ENCODE measurements around the gene PPP2R2C.

The PPP2R2C gene

DNA sequence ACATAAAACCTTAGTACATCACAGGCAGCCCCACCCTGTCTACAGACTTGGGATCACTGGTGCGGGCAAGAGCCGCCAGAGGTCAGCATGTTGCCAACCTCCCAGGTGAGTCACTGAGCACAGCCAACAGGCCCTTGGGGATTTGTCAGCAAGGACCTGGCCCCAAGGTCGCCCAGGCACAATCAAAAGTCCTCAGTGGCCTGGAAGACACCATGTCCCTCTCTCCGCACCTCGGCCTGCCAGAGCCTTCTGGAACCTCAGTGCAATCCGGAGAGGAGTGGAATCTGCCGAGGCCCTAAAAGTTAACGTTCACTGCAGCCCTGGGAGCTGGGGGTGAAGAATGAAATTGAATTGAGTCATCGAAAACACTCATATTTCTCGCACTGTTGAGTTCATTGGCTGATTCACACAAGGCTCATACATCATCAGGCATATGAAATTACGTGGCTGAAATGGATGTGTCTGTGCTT, 128.4 kb downstream of the PPP2R2C start (continued):
- TF ChIP-seq, protein P1, sequence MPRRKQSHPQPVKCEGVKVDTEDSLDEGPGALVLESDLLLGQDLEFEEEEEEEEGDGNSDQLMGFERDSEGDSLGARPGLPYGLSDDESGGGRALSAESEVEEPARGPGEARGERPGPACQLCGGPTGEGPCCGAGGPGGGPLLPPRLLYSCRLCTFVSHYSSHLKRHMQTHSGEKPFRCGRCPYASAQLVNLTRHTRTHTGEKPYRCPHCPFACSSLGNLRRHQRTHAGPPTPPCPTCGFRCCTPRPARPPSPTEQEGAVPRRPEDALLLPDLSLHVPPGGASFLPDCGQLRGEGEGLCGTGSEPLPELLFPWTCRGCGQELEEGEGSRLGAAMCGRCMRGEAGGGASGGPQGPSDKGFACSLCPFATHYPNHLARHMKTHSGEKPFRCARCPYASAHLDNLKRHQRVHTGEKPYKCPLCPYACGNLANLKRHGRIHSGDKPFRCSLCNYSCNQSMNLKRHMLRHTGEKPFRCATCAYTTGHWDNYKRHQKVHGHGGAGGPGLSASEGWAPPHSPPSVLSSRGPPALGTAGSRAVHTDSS (tag by site-specific recombination; IDR thresholded peaks at IDR 0.05): no peak
- TF ChIP-seq ZNF785 (tag by site-specific recombination; IDR thresholded peaks at IDR 0.05) (no peak), EGR2 (tag by site-specific recombination; IDR thresholded peaks at IDR 0.05; ENCODE audit: low read depth) (no peak), IKZF3 (tag by site-specific recombination; IDR thresholded peaks at IDR 0.05) (no peak), ZNF558 (tag by site-specific recombination; IDR thresholded peaks at IDR 0.05) (no peak)
- TF ChIP-seq, protein P2, sequence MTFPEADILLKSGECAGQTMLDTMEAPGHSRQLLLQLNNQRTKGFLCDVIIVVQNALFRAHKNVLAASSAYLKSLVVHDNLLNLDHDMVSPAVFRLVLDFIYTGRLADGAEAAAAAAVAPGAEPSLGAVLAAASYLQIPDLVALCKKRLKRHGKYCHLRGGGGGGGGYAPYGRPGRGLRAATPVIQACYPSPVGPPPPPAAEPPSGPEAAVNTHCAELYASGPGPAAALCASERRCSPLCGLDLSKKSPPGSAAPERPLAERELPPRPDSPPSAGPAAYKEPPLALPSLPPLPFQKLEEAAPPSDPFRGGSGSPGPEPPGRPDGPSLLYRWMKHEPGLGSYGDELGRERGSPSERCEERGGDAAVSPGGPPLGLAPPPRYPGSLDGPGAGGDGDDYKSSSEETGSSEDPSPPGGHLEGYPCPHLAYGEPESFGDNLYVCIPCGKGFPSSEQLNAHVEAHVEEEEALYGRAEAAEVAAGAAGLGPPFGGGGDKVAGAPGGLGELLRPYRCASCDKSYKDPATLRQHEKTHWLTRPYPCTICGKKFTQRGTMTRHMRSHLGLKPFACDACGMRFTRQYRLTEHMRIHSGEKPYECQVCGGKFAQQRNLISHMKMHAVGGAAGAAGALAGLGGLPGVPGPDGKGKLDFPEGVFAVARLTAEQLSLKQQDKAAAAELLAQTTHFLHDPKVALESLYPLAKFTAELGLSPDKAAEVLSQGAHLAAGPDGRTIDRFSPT (tag by site-specific recombination; IDR thresholded peaks at IDR 0.05): peak; percentile 51; the same call in 1 of the 2 replicates
- TF ChIP-seq, protein P3, sequence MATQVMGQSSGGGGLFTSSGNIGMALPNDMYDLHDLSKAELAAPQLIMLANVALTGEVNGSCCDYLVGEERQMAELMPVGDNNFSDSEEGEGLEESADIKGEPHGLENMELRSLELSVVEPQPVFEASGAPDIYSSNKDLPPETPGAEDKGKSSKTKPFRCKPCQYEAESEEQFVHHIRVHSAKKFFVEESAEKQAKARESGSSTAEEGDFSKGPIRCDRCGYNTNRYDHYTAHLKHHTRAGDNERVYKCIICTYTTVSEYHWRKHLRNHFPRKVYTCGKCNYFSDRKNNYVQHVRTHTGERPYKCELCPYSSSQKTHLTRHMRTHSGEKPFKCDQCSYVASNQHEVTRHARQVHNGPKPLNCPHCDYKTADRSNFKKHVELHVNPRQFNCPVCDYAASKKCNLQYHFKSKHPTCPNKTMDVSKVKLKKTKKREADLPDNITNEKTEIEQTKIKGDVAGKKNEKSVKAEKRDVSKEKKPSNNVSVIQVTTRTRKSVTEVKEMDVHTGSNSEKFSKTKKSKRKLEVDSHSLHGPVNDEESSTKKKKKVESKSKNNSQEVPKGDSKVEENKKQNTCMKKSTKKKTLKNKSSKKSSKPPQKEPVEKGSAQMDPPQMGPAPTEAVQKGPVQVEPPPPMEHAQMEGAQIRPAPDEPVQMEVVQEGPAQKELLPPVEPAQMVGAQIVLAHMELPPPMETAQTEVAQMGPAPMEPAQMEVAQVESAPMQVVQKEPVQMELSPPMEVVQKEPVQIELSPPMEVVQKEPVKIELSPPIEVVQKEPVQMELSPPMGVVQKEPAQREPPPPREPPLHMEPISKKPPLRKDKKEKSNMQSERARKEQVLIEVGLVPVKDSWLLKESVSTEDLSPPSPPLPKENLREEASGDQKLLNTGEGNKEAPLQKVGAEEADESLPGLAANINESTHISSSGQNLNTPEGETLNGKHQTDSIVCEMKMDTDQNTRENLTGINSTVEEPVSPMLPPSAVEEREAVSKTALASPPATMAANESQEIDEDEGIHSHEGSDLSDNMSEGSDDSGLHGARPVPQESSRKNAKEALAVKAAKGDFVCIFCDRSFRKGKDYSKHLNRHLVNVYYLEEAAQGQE (tag by site-specific recombination; IDR thresholded peaks at IDR 0.05): no peak
- TF ChIP-seq, protein P4, sequence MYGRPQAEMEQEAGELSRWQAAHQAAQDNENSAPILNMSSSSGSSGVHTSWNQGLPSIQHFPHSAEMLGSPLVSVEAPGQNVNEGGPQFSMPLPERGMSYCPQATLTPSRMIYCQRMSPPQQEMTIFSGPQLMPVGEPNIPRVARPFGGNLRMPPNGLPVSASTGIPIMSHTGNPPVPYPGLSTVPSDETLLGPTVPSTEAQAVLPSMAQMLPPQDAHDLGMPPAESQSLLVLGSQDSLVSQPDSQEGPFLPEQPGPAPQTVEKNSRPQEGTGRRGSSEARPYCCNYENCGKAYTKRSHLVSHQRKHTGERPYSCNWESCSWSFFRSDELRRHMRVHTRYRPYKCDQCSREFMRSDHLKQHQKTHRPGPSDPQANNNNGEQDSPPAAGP (tag by site-specific recombination; IDR thresholded peaks at IDR 0.05): 0 out of 2 replicates have a peak, but pooled peaks have one; percentile 22

DNA sequence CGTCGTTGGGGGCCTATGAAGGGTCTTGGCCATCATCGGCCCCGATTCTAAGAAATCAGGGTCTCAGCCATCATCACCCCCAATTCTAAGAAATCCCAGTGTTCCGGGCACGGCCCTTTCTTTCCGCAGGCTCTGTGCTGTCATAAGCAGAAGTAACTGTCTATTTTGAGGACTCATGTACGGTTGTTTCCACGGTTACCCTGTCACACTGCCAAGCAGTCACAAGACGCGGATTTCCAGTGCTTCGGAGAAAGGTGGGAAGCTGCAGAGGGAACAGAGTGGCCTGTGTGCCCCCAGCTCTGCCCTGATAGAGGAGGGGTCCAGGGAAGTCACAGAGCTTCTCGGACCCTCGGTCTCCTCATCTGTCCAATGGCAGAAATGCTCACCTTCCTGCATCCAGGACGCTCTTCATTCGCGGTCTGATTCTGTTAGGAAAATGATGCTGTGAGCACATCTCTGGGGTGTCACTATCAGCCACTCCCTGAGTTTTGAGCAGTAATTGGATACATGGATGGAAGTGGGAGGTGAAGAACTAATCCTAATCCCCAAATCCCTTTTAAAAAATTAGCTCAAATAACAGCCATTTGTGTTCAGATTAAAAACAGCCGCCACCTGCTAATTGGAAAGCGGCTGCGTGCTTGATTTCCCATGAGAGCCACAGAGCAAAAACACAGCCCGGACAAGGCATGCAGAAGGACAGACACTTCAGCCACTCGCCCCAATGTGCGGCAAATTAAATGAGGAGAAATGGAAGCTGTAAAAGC, 129.7 kb downstream of the PPP2R2C start:
- H3K27ac ChIP-seq (ENCODE audit: extremely low read depth, low read depth, low read length): no peak overlapping the region
- peaks cover 0 to 9% of the 10 kb centered on the region in 2 experiments; a peak in 1 of 3 replicates for H3K36me3 ChIP-seq (ENCODE audit: control insufficient read depth in 2 of 2, insufficient read depth in 1 of 2, low read length in 2 of 2)
- H3K4me3 ChIP-seq (ENCODE audit: low read depth, low read length): no peak overlapping the region
- CTCF ChIA-PET: interaction anchor here (0.7 to 4.3 kb wide), 5 partner anchors 9 to 221 kb away, joined by 3 to 22 read pairs (median 6); no protein-coding TSS in a partner anchor
- no peaks in the 10 kb centered on the region for H3K9me3 ChIP-seq (ENCODE audit: control insufficient read depth, insufficient read depth, low read depth, low read length)
- H3K4me1 ChIP-seq (ENCODE audit: control insufficient read depth, insufficient read depth, low read length): no peaks in the 10 kb centered on the region
- TF ChIP-seq ZNF248 (tag by site-specific recombination; IDR thresholded peaks at IDR 0.05): no peak
- no peak for TF ChIP-seq ZNF585B (tag by site-specific recombination; IDR thresholded peaks at IDR 0.05)
- TF ChIP-seq, protein P5, sequence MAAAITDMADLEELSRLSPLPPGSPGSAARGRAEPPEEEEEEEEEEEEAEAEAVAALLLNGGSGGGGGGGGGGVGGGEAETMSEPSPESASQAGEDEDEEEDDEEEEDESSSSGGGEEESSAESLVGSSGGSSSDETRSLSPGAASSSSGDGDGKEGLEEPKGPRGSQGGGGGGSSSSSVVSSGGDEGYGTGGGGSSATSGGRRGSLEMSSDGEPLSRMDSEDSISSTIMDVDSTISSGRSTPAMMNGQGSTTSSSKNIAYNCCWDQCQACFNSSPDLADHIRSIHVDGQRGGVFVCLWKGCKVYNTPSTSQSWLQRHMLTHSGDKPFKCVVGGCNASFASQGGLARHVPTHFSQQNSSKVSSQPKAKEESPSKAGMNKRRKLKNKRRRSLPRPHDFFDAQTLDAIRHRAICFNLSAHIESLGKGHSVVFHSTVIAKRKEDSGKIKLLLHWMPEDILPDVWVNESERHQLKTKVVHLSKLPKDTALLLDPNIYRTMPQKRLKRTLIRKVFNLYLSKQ (tag by site-specific recombination; IDR thresholded peaks at IDR 0.05; ENCODE audit: borderline replicate concordance): no peak
- no peak for TF ChIP-seq ZNF140 (tag by site-specific recombination; IDR thresholded peaks at IDR 0.05)
- no peak for TF ChIP-seq ZNF214 (tag by site-specific recombination; IDR thresholded peaks at IDR 0.05; ENCODE audit: borderline replicate concordance)
- TF ChIP-seq, protein P6, sequence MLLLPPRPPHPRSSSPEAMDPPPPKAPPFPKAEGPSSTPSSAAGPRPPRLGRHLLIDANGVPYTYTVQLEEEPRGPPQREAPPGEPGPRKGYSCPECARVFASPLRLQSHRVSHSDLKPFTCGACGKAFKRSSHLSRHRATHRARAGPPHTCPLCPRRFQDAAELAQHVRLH (tag by site-specific recombination; IDR thresholded peaks at IDR 0.05): no peak
- POLR2A ChIA-PET: no interaction called here
